Prostate gland (tissue), 2 donors: ENCODE measurements around the gene EIF6. TPM values are rescaled to one million over a fixed set of nuclear protein-coding genes. Genes with fewer than 3 reads are reported as not detected.
"Not testable (repeated sequence)": the region's sequence is repeated elsewhere in the genome, so short reads cannot be mapped to it uniquely, and the experiment has no call there.

Experiments
- DNase-seq: peaks from one replicate; pipeline ENCODE4 v3.0.0-alpha.2; 2019; ENCODE audit warnings: low spot score
- H3K27ac ChIP-seq, 2 donors: fragments of 200-600 bp; sonication (generic); 2 replicates each; pipeline ENCODE4 v1.5.1; 2017 to 2019
- H3K27me3 ChIP-seq: fragments of 200-600 bp; sonication (generic); replicated peaks from 2 replicates; pipeline ENCODE4 v1.5.1; 2019; ENCODE audit not compliant: insufficient read depth
- H3K36me3 ChIP-seq, 2 donors: fragments of 200-600 bp; sonication (generic); 1 replicate in 1 of 2; 2 replicates in 1 of 2; pipeline versions ENCODE4 v1.5.1 to v1.8.1; 2017 to 2019
- H3K4me1 ChIP-seq: fragments of 200-600 bp; sonication (generic); replicated peaks from 2 replicates; pipeline ENCODE4 v1.5.1; 2019
- H3K4me3 ChIP-seq, 2 donors: fragments of 200-600 bp; sonication (generic); 2 replicates each; pipeline ENCODE4 v1.5.1; 2017 to 2019
- H3K9me3 ChIP-seq: fragments of 200-600 bp; sonication (generic); 2 replicates; pipeline ENCODE4 v1.5.1; 2017
- POLR2A ChIP-seq: fragments of 450-650 bp; IDR thresholded peaks from one replicate; pipeline ENCODE4 v1.6.1; 2016; ENCODE audit warnings: antibody characterized with exemption, mild to moderate bottlenecking
- POLR2AphosphoS5 ChIP-seq: sonication (generic); formaldehyde crosslinking; IDR thresholded peaks from one replicate; pipeline ENCODE4 v1.6.1; 2017; ENCODE audit warnings: antibody characterized with exemption
- WGBS: methylation state at CpG from one replicate; pipeline ENCODE4 v1.1.5; 2018; 5-methylcytosine and 5-hydroxymethylcytosine counted together
- intact Hi-C: fragments of 100-400 bp; cut with DNase I; formaldehyde crosslinking; loops from one replicate; pipeline ENCODE4 v1.14.2; 2022
- total RNA-seq, 2 donors: library from RNA; depleted of rRNA; stranded (reverse); fragments of >200 nt; gene quantifications; one replicate each; pipeline ENCODE4 v1.1.0, GENCODE V29; 2016
- TF ChIP-seq, protein P1 (sequence below), 4 experiments: fragments of 200-600 bp in 2 of 4; fragments of 450-650 bp in 2 of 4; sonication (generic) in 2 of 4; IDR thresholded peaks; 1 replicate in 3 of 4; 2 replicates in 1 of 4; pipeline ENCODE4 v1.5.1; 2016 to 2019; ENCODE audit warnings: antibody characterized with exemption in 4 of 4, mild to moderate bottlenecking in 2 of 4, moderate library complexity in 2 of 4

Gene EIF6
- total RNA-seq, 2 donors from 2014 or later: 78.2 to 93.9 TPM

DNA sequence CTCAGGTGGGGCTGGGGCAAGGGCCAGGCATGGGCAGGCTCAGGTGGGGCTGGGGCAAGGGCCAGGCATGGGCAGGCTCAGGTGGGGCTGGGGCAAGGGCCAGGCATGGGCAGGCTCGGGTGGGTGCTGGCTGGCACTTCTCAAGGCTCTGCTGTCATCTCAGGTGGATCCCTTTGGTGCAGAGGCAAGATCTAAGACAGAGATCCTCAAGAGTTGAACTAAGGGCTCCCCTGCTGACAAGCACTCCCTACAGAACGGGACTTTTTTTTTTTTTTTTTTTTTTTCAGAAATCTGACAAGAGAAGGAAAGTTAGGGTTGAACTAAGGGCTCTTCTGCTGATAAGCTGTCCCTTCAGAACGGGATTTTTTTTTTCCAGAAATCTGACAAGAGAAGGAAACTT is 31.6 kb downstream of the EIF6 start:
- Histone ChIP-seq H3K4me3 (no peak overlapping the region), H3K4me1 (no peaks in the 10 kb centered on the region), H3K27me3 (no peaks in the 10 kb centered on the region), H3K9me3 (no peaks in the 10 kb centered on the region), H3K27ac (no peak overlapping the region), H3K36me3 (no peaks in the 10 kb centered on the region)
- no peak for DNase-seq
- TF ChIP-seq, protein P1, sequence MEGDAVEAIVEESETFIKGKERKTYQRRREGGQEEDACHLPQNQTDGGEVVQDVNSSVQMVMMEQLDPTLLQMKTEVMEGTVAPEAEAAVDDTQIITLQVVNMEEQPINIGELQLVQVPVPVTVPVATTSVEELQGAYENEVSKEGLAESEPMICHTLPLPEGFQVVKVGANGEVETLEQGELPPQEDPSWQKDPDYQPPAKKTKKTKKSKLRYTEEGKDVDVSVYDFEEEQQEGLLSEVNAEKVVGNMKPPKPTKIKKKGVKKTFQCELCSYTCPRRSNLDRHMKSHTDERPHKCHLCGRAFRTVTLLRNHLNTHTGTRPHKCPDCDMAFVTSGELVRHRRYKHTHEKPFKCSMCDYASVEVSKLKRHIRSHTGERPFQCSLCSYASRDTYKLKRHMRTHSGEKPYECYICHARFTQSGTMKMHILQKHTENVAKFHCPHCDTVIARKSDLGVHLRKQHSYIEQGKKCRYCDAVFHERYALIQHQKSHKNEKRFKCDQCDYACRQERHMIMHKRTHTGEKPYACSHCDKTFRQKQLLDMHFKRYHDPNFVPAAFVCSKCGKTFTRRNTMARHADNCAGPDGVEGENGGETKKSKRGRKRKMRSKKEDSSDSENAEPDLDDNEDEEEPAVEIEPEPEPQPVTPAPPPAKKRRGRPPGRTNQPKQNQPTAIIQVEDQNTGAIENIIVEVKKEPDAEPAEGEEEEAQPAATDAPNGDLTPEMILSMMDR (IDR thresholded peaks at IDR 0.05): no peak
- TF ChIP-seq POLR2AphosphoS5 (no peak), POLR2A (no peak)
- intact Hi-C loops: no loop called here
- 71% methylated on average over 3 of the region's 3 CpGs for WGBS

DNA sequence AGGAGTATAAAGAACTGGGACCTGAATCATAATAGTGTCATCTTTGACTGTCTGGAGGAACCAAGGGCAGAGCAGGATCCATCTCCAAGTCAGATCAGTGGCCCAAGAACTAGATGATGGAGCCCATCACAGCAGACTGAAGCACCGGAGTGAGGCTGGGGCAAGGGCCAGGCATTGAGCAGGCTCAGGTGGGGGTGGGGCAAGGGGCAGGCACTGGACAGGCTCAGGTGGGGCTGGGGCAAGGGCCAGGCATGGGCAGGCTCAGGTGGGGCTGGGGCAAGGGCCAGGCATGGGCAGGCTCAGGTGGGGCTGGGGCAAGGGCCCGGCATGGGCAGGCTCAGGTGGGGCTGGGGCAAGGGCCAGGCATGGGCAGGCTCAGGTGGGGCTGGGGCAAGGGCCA is 32.0 kb downstream of the EIF6 start:
- H3K4me1 ChIP-seq, H3K9me3 ChIP-seq, H3K4me3 ChIP-seq, H3K36me3 ChIP-seq, DNase-seq, intact Hi-C loops, H3K27ac ChIP-seq, H3K27me3 ChIP-seq: not testable (repeated sequence)
- 70% methylated on average over 1 of the region's 2 CpGs for WGBS

DNA sequence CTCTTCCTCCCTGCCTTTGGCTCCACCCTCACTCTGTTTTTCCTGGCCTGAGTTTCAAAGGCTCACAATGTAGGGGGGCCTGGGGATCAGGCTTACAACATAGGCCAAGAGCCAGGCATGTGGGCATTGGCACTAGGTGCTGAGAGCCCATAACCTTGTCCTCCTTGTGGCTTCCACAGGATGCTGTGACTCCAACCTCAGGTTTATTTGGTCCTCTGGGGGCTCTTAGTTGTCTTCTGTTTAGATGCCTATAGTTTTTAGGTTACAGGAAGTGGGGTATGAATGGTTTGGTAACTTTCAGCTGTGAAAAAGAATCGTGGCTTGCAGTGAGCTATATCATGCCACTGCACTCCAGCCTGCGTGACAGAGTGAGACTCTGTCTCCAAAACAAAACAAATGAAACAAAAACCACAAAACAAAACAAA is 32.5 kb downstream of the EIF6 start:
- no peak for TF ChIP-seq POLR2AphosphoS5
- TF ChIP-seq POLR2A: no peak
- H3K27me3 ChIP-seq: no peaks in the 10 kb centered on the region
- WGBS: 54% methylated on average over 2 of the region's 2 CpGs
- no peaks in the 10 kb centered on the region for H3K36me3 ChIP-seq
- H3K9me3 ChIP-seq: no peaks in the 10 kb centered on the region
- intact Hi-C loops: no loop called here
- DNase-seq: no peak
- no peak overlapping the region for H3K27ac ChIP-seq
- no peaks in the 10 kb centered on the region for H3K4me1 ChIP-seq
- no peak overlapping the region for H3K4me3 ChIP-seq

DNA sequence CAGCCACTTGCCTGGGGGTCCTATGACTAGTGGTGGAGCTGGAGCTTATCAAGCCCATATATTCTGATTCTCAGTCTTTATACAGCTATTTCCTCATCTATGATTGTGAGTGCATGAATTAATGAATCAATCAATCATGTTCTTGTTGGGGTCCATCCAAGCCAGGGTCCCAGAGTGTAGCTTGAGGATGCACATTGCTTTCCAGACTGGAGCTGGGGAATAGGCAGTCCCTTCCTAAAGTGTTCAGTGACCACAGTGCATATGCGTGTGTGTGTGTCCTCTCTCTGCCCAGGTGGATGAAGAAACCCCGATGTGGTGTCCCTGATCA is 33.0 kb downstream of the EIF6 start:
- intact Hi-C loops: no loop called here
- no peak for DNase-seq
- TF ChIP-seq POLR2AphosphoS5: no peak
- TF ChIP-seq, protein P1 (IDR thresholded peaks at IDR 0.05): no peak
- no peak for TF ChIP-seq POLR2A
- H3K9me3 ChIP-seq: no peaks in the 10 kb centered on the region
- H3K4me1 ChIP-seq: no peaks in the 10 kb centered on the region
- no peak overlapping the region for H3K4me3 ChIP-seq
- H3K36me3 ChIP-seq: no peaks in the 10 kb centered on the region
- H3K27ac ChIP-seq: no peak overlapping the region
- 90% methylated on average over 2 of the region's 2 CpGs for WGBS
- no peaks in the 10 kb centered on the region for H3K27me3 ChIP-seq

DNA sequence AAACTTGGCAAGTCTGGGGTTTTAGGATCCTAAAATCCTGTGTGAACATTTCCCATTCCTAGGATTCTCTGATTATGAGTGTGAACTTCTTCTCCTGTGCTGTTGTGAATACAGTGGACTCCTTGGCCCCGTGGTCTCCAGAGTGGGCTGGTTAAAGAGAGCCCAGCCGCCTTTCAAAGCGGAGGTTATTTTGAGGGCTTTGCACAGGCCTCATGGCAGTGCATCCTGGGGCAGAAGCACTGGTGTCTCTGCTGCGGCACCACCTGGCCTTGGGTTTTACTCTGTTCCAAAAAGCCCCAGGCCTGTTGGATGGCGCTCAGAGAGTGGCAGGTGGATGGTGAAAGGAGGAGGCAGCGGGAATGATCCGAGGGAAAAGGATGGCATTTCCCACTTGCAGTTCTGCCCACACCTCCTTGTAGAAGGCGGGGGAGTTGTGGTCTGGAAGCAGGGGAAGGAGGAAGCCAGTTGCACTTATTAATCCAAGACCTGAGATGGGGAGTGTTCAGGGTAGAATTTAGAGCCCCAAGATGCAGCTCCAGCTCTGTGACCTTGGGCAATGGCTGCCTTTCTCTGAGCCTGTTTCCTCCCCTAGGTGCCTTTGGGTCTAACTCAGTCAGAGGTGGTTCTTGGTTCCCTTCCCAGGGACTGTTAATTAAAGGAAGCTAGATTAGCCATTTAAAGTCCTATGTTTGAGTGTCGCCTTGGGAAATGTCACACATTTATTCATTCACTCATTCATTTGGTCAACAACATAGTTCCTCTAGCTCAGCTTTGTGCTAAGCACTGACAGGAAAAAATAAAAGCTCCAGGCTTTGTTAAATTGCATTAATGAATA is 35.7 kb downstream of the EIF6 start:
- 68% methylated on average over 9 of the region's 9 CpGs for WGBS
- H3K27ac ChIP-seq: no peak overlapping the region
- H3K4me1 ChIP-seq: no peaks in the 10 kb centered on the region
- intact Hi-C loops: no loop called here
- no peaks in the 10 kb centered on the region for H3K9me3 ChIP-seq
- H3K27me3 ChIP-seq: no peaks in the 10 kb centered on the region
- no peak overlapping the region for H3K4me3 ChIP-seq
- TF ChIP-seq POLR2AphosphoS5 (no peak), POLR2A (no peak)
- TF ChIP-seq, protein P1 (IDR thresholded peaks at IDR 0.05): no peak
- no peak for DNase-seq
- H3K36me3 ChIP-seq: no peaks in the 10 kb centered on the region

DNA sequence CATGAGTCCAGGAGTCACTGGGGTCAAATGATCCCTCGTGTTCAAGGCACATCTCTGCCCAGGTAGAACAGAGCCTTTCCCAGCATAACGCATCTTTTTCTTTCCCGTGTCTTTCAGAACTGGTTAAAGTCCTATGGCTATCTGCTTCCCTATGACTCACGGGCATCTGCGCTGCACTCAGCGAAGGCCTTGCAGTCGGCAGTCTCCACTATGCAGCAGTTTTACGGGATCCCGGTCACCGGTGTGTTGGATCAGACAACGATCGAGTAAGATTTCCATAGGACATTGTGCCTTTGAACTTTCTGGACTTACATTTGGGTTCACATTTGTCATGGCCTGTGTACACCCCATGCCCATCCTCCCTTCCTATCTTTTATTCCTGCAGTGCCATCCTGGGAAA is 37.8 kb downstream of the EIF6 start:
- TF ChIP-seq, protein P1 (IDR thresholded peaks at IDR 0.05): no peak
- no peak for TF ChIP-seq POLR2A
- no peak for TF ChIP-seq POLR2AphosphoS5
- Histone ChIP-seq H3K9me3 (no peaks in the 10 kb centered on the region), H3K4me3 (no peak overlapping the region), H3K4me1 (no peaks in the 10 kb centered on the region), H3K36me3 (no peaks in the 10 kb centered on the region), H3K27ac (no peak overlapping the region), H3K27me3 (no peaks in the 10 kb centered on the region)
- intact Hi-C loops: no loop called here
- 91% methylated on average over 12 of the region's 12 CpGs for WGBS
- no peak for DNase-seq
